ENCODE measurements around the gene TREH.

TREH gene

GRCh38 chr11:118671254-118671653 is 8.2 kb downstream of the TREH start:
- no peak for TF ChIP-seq CTCF (IDR thresholded peaks at IDR 0.05; ENCODE audit: low read depth, low read length)
- H3K36me3 ChIP-seq, result no peaks in the 10 kb centered on the region
- H3K9me3 ChIP-seq, result no peaks in the 10 kb centered on the region; the same call in 1 of the 2 replicates
- no peaks in the 10 kb centered on the region for H3K4me1 ChIP-seq
- no peak overlapping the region for H3K4me3 ChIP-seq (ENCODE audit: low read depth, low read length)
- H3K27me3 ChIP-seq, result no peaks in the 10 kb centered on the region
- DNase-seq, result no peak

GRCh38 chr11:118670063-118670462 is 9.4 kb downstream of the TREH start:
- DNase-seq, result no peak
- Histone ChIP-seq H3K4me3 (ENCODE audit: low read depth, low read length) (no peak overlapping the region), H3K36me3 (no peaks in the 10 kb centered on the region), H3K4me1 (no peaks in the 10 kb centered on the region), H3K9me3 (no peaks in the 10 kb centered on the region), H3K27me3 (no peaks in the 10 kb centered on the region)
- TF ChIP-seq CTCF (IDR thresholded peaks at IDR 0.05; ENCODE audit: low read depth, low read length), result no peak

GRCh38 chr11:118666371-118666770 is 13.1 kb downstream of the TREH start:
- H3K4me3 ChIP-seq (ENCODE audit: low read depth, low read length), result no peak overlapping the region
- DNase-seq, result no peak
- no peak for TF ChIP-seq CTCF (IDR thresholded peaks at IDR 0.05; ENCODE audit: low read depth, low read length)

GRCh38 chr11:118663902-118664301 is 15.5 kb downstream of the TREH start:
- no peaks in the 10 kb centered on the region for H3K36me3 ChIP-seq
- peaks cover 4% of the 10 kb centered on the region for H3K4me1 ChIP-seq
- H3K9me3 ChIP-seq, result no peaks in the 10 kb centered on the region
- no peak overlapping the region for H3K4me3 ChIP-seq (ENCODE audit: low read depth, low read length)
- TF ChIP-seq CTCF (IDR thresholded peaks at IDR 0.05; ENCODE audit: low read depth, low read length), result no peak
- DNase-seq, result no peak
- H3K27me3 ChIP-seq, result no peaks in the 10 kb centered on the region

More at GRCh38 chr11:118666371-118666770, 13.1 kb downstream of the TREH start:
- no peaks in the 10 kb centered on the region for H3K36me3 ChIP-seq
- no peaks in the 10 kb centered on the region for H3K4me1 ChIP-seq
- H3K27me3 ChIP-seq, result no peaks in the 10 kb centered on the region
- H3K9me3 ChIP-seq, result no peaks in the 10 kb centered on the region

GRCh38 chr11:118663381-118663780 is 16.1 kb downstream of the TREH start:
- no peak for TF ChIP-seq CTCF (IDR thresholded peaks at IDR 0.05; ENCODE audit: low read depth, low read length)

GRCh38 chr11:118662401-118663271 is 16.8 kb downstream of the TREH start:
- DNase-seq, result no peak
- Histone ChIP-seq H3K4me1 (peaks cover 5% of the 10 kb centered on the region), H3K4me3 (ENCODE audit: low read depth, low read length) (no peak overlapping the region), H3K36me3 (no peaks in the 10 kb centered on the region), H3K9me3 (no peaks in the 10 kb centered on the region), H3K27me3 (no peaks in the 10 kb centered on the region)
- TF ChIP-seq CTCF (IDR thresholded peaks at IDR 0.05; ENCODE audit: low read depth, low read length), result no peak

More at GRCh38 chr11:118663381-118663780, 16.1 kb downstream of the TREH start:
- Histone ChIP-seq H3K9me3 (no peaks in the 10 kb centered on the region), H3K4me3 (ENCODE audit: low read depth, low read length) (no peak overlapping the region), H3K27me3 (no peaks in the 10 kb centered on the region), H3K4me1 (peaks cover 5% of the 10 kb centered on the region), H3K36me3 (no peaks in the 10 kb centered on the region)
- no peak for DNase-seq
